OCI-M2 (cell line): ENCODE measurements around the gene CCDC6.
"Not testable (repeated sequence)": the region's sequence is repeated elsewhere in the genome, so short reads cannot be mapped to it uniquely, and the experiment has no call there.

Source experiments
- DNase-seq: peaks from one replicate; lab custom pipeline; 2025; ENCODE audit not compliant: unreplicated experiment; lab: John Stamatoyannopoulos, UW

The CCDC6 gene

DNA sequence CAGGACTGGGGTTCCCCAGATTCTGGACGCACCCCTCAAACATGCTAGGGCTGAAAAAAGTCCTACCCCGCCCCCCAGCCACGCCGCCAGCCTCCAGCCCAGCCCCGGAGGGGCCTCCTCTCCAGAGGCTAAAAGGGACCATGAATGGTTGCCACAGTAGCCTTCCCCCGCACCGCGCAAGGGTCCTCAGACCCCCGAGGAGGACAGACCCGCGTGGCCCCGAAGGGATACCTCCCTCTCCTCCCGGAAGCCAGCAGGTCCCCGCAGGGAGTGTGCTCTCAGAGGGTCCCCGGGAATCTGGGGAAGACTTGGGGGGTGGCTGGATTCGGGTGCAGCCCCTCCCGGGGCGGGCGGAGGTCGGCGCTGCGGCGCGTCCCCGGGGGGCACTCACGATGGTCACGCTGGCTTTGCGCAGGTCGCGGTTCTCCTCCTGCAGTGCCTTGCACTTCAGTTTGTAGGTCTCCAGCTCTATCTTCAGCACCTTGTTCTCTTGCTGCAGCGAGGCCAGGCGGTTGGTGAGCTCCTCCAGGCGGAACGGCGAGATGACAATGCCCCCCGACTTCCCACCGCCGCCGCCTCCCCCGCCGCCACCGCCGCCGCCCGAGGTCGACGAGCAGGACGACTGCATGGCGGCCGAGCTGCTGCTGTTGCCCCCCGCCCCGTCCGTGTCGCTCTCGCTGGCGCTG is 482 bp downstream of the CCDC6 start:
- no peak for DNase-seq

DNA sequence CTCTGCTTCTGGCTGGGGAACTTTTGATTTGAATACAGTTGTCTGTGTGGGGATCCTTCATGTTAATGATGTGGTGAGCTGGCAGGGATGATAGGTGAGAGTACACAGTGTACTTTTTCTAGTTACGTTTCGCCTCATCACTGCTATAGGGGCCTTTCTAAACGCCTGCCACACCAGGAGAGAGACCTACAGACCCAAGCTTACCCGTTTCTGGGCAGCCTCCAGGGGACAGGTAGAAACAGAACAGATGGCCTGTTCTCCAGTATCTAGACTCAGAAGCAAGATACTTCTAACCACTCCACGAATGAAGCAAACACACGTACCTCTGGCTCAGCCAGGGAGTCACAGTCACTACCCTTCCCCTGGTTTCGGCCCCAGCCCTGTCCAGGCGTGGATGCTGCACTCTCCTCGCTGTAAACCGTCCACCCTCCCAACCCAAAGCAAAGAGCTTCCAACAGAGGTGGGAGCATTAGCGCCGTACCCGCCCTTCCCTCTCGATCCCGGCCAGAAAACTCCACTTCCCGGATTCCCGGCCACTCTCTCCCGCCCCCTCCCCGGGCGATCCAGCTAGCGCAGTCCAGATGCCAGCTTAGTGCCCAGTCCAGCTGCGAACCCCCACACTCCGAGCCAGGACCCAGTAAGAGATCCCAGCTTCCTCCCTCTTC is 1.2 kb downstream of the CCDC6 start:
- no peak for DNase-seq

DNA sequence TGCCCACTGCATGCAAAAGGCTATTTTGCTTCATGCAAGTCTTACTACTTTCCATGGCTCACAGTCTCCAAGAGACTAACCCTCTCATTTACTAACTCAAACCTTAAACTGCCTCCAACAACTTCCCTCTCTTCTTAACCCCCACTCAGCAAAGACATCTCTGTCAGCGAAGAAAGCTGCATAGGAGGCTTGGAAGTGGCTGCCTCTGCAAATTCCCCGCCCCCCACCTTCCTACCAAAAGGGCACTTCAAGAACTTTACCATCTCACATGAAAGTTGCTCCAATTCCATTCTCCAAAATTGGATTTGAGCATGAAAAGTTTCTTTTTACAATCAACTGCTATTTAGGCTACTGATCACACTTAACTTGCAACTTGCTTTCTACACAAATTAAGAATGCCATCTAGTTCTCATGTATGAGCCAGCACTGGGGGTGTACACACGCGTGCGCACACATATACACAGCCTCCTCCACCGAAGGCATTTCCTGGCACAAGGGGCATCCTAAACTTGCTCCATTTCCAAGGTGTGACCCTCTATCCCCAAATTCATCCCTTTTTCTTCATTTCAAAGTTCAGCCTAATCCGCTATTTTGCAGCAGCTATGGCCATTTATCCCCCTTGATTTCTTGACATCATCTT is 1.8 kb downstream of the CCDC6 start:
- DNase-seq = no peak

DNA sequence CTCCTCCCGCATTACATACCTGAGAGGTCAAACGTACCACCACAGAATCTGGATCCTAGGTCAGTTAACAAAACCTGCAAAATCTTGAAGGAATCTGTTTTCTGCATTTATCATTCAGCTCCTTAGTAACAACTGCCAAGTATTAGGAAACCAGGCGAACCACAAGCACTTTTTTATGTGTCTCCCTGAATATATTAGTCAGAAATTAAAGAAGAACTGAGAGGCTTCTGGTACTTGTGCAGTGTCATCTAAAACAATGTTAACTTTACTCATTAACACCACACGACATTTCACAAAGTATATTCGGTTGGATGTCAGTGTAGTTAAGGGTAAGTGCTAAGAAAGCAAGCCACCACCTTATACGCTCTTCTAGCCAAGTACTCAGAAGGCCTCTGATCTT is 2.5 kb downstream of the CCDC6 start:
- no peak for DNase-seq

DNA sequence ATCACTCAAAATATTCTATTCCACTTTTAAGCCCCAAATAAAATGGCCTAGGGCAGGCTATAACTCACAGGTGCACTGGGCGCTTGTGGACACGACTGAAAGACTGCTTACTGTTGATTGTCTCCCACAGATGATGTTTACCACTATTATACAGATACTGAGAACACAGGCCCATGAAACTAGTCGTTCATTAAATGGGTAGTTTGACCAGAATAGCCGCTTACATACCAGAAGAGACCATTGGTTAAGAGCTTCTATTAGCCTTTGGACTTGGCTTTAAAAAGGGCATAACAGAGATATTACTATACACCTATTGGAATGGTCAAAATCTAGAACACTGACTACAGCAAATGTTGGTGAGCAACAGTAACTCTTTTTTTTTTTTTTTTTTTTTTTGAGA is 4.3 kb downstream of the CCDC6 start:
- no peak for DNase-seq

DNA sequence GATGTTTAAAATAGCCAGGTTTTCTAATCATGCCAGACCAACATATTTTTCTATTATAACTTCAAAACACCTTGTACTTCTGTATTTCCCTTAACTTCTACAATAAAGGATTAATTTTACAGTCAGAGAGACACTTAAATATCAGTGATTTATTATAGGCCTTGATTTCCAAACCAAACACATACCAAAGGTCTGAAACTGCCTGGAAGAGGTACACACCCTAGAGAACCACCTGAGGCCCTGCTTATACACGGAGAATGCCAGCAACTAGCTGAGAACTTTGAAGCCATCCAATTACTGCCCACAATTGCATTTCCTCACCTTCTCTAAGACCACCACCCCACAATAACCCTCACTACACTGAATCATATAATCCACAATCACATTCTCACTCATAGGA is 4.9 kb downstream of the CCDC6 start:
- no peak for DNase-seq

DNA sequence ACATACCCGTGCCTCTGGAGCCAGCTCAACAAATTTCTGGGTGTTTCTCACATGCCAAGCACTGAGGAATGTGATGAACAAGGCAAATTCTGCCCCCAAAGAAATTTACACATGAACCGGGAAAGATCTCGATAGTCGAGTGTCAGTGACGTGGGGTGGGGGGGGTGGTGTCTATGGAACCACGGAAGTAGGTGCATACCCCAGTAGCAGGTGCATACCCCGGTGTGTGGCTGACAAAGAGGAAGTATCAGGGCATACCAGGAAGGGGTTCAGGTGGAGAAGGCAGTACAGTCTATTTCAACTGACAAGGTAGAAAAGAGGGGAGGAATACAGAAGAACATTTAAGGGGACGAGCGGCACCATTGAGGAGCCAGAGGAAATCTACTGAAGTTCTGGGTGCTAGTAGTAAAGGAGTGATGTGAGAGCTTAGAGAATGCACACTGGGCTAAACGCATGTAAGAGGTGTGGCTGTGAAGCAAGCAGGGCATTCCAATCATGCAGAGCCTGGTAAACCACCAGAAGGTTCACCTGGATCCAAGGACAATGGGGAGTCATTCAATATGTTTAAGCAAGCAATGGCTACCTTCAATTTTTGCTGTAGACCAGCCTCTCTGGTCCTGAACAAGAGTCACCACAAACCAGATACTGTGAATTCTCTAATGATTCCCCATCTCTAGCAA is 6.2 kb downstream of the CCDC6 start:
- DNase-seq = no peak

DNA sequence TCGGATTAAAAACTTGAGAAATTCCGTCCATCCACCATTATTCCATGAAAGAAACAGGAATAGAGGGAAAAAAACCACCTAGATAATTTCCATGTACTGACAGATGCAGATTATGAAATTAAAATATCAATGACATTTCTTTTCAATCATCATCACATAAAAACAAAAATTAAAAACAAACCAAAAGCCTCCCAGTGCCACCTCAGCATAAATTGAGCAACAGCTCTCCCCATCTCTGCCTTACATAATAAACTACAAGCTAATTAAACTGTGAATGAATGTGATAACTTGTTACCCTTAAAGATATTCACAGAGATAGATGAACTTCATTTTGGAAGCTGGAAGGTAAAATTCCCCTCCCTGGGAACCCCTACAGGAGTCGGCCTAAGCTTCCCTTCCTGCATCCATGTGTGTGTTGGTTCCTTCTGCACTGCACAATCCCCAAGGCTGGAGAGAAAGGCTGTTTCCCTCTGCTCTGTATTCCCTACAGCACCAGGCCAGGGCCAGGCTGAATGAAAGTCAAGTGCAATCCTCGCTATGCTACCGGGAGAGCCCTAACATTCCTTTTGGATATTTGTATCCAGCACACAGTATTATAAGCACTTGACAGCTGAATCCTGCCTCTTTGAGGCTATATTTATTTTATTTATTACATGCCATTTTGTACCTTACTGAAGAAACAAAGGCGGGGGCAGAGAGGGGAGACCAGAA is 8.1 kb downstream of the CCDC6 start:
- DNase-seq = no peak

DNA sequence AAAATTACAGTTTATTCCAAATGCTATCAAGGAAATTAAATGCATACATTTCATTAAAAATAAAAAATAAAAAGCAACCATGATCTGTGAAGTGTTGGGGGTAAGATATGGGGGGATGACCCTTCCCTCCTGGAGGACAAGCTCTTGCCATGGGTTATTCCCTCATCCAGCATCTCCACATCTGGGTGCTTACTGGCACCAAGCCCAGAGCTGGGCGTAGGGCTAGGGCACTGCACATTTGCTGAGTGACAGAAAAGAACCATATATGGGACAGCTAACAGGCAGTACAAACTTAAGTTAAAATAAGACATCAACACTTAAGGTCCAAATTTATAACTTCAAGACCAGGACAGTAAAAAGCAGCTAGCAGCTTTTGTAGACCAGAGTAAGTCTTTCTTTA is 10.2 kb downstream of the CCDC6 start:
- no peak for DNase-seq

DNA sequence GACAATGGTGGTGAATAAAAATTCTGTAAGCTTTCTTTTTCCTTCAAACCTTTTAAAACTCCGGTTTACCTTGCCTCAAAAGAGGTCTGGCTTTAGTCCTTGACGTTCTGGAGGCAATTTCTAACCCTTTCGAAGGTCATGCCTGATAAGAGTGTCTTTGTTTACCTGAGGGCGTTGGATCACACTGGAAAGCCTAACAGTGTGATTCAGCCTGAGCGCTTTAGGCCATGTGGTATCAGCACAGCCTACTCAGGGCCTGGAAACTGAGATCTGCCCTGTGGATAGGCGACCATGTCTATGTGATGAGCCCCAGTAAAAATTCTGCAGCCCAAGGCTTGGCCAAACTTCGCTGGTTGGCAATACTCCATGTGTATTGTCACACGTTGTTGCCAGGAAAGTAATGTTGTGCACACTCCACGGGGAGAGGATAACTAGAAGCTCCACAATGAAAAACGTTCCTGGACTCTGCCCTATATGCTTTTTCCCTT is 10.7 kb downstream of the CCDC6 start:
- no peak for DNase-seq

DNA sequence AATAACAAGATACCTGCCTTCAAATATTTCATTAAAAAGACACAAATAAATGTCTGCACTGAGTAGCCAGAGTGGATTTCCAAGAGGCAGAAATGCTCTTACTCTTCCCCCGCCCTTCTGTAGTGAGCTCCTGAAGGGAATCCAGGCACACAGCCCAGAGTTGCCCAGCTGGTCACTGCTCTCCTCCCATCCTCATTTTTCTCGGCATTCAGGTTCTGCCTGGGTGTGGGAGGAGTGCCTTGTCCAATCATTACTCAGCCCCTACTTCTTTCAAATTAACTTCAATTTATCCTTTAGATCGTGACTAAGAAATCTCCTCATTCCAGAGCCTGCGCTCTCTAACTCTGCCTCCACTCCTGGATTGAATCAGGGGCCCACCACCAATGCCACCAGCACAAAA is 12.2 kb downstream of the CCDC6 start:
- no peak for DNase-seq

DNA sequence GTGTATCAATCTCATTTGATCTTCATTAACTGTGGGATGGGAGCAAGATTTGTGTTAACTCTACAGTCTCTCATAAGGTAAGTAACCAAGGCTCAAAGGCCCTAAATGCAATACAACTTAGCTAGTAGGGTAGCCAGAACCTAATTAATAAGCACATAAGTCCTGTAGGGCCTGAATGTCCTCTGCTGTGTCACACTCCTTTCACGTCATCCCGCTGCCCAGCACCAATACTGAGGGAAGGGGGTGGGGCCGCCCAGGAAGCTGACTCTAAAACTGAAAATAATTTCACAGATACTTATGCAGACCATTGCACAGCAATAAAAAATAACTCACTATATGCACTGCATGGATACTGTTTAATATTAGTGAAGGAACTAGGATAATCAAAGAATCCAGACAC is 13.7 kb downstream of the CCDC6 start:
- no peak for DNase-seq

DNA sequence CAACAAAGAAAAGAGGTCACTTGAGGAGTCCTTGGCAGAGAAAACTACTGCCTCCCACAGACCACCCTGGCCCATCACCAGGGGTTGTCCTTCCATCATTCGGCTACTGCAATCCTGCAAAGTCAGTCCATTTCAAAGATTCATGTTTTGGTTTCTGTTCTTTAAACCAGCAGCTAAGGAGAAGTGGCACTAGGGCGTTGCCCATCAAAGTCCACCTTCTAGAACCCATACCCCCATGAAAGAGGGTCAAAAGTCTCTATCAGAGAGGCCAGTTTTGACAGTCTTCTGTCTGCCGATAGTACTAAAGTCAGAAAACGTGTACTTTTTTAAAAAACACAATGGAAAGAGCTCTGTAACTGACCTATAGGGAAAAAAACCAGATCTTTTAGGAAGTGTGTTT is 14.4 kb downstream of the CCDC6 start:
- no peak for DNase-seq

DNA sequence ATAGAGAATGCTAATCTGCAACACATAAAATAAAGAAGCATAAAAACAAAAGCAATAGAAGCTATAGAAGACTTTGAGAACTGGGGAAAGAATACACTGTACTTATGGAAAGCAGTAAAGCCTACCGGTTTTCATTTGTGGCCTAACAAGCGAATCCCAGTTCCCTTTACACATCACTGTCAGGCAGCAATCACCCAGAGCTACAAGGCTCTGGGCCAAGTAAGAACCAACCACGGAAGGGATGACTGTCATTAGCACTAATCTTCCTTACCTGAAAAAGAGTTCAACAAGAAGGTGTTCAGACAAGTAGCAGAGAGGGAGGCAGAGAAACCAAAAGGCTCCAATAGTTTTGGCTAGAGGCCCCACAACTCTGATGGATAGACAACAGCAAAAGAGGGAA is 15.0 kb downstream of the CCDC6 start:
- no peak for DNase-seq

DNA sequence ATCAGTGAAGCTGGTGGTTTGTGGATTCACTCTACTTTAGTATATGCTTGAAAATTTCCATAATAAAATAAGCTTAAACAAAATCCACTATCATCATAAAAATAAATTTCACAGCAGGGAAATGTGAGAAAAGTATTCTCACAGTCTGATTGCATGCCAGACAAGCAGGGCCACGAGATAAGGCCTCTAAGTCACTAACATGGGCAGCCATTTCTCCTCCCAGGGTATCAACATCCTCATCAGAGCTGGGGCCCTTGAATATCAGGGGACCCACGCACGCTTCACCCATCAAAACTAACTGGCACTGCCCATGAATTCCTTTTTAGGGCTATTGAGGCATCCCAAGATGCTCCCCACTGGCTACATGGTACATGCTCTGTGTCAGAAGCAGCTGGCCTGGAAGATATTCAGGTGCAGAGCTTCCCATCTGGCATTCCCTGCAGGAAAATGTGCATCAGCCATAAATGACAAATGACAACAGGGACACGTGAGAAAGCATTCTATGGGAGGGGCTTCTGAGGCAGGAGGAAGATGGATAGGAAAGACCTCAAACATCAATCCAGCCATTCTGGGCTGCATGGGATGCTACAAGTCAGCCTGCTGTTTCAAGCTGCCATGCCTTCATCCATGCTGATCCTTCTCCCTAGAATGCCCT is 17.4 kb downstream of the CCDC6 start:
- DNase-seq = no peak

DNA sequence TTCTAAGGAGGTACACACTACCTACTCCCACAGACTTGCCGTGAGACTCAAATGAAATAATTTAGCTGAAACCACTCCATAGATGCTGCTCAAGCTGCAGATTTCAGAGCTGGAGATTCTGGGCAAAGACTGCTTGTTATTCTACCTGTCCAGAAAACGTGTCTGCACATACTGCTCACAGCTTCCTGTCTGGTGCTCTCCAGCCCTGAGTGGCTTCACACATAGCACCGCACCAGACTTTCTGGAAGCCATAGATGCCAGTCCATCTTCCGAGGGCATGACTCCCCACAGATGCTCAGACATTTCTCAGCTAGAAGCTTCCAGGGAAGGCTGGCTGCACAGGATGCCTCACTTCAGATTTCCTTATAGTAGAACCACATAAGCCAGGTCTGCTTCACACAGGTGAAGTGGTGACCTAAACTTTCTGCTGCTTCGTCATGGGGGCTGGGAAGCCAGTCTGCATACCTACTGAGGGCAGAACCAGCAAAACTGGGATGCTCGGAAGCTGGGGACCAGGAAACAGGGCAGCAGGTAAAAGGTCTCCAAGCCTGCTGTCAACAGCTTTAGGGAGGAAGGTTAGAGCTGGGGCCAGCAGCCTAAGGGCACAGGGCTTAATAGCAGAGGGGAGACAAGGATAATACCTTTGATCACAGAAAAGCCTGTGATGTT is 18.2 kb downstream of the CCDC6 start:
- DNase-seq = no peak

DNA sequence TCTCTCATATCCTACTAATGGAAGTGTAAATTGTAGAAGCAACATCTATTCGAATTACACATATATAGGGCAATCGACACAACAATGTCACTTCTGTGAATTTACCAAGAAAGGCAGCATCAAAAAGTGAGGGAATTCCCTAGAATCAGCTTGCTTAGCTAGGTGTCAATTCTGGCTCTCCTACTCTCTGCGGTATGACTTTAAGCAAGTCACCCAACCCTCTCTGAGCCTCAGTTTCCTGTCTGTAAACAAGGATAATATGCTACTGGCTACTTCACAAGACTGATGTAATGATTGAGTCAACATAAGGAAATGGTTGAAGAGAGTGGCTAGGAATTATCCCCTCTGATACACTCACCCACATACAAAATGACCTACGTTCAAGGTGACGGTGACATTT is 19.4 kb downstream of the CCDC6 start:
- DNase-seq = no peak

DNA sequence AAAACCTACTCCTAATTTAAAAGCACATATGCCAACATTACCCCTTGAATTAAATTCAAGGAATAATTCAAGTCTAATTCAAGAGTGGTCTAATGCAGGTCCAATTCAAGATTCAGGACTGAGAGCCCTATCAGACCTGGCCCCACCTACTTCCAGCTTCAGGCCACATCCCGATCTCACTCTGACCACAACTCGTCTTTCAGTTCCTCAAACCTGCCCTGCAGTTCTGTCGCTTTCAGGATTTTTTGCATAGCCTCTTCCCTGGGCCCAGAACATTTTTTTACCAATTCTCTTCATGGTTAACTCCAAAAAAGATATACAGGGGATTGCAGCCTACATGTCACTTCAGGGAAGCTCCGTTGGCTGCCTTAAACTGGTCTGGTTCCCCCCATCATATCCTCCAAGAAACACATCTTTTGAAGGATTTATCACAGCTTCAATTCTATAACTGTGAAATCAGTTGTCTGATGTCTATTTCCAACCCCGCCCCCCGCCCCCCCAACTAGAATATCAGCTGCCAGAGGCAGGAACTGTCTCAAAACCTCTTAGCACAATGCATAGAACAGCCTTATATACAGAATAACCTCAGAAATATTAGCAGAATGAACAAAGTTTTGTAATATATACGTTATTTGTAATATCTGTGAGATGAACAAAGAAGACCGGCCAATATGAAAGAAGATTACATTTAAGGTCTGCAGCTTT is 20.8 kb downstream of the CCDC6 start:
- DNase-seq = no peak

DNA sequence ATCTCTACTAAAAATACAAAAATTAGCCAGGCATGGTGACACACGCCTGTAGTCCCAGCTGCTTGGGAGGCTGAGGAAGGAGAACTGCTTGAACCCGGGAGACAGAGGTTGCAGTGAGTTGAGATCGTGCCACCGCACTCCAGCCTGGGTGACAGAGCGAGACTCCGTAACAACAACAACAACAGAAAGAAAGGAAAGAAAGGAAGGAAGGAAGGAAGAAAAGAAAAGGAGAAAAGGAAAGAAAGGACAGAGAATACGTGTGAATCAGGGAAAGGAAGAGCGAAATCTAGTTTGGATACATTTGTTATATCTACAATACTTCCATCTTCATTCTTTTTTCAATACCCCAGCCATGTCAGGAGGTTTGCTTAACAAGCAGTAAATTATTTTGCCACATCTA is 21.5 kb downstream of the CCDC6 start:
- DNase-seq = not testable (repeated sequence)

DNA sequence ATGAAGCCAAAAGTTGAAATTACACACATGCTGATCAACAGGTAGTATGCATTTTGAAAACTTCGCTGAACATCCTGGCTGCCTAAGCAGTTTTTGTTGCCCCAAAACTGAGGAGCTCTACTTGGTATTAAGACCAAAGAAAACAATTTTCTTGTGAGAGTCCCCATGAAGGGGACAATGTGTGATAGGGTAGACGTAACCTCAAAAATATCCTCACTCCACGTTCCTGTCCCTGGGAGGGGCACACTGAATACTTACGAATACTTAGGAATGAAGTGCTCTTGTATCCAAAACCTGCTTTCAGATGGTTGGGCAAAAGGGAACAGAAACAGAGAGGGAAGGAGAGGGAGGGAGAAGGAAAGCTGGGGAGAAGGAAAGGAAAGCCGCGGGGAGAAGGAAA is 24.7 kb downstream of the CCDC6 start:
- no peak for DNase-seq
